LHCN-M2 (cell line): ENCODE data around the gene PPIP5K2. TPM values are rescaled to one million over a fixed set of nuclear protein-coding genes. Genes with fewer than 3 reads are reported as not detected.
"Not testable (repeated sequence)": the region's sequence is repeated elsewhere in the genome, so short reads cannot be mapped to it uniquely, and the experiment has no call there.

Experiments used
- DNase-seq: peaks from one replicate; pipeline ENCODE4 v3.0.0-alpha.2; 2012; ENCODE audit warnings: low read depth
- polyA plus RNA-seq: library from polyadenylated mRNA; unstranded; fragments of >200 nt; gene quantifications from one replicate; pipeline ENCODE4 v1.2.1, GENCODE V29; 2012; ENCODE audit warnings: missing spikeins
- total RNA-seq: library from RNA; depleted of rRNA; stranded (reverse); fragments of >200 nt; gene quantifications from 2 replicates; pipeline ENCODE4 v1.2.3, GENCODE V29; 2014; rRNA removed

The PPIP5K2 gene
- 49.2 and 50.0 TPM in 2 replicates for total RNA-seq
- 12.0 TPM for polyA plus RNA-seq

DNA sequence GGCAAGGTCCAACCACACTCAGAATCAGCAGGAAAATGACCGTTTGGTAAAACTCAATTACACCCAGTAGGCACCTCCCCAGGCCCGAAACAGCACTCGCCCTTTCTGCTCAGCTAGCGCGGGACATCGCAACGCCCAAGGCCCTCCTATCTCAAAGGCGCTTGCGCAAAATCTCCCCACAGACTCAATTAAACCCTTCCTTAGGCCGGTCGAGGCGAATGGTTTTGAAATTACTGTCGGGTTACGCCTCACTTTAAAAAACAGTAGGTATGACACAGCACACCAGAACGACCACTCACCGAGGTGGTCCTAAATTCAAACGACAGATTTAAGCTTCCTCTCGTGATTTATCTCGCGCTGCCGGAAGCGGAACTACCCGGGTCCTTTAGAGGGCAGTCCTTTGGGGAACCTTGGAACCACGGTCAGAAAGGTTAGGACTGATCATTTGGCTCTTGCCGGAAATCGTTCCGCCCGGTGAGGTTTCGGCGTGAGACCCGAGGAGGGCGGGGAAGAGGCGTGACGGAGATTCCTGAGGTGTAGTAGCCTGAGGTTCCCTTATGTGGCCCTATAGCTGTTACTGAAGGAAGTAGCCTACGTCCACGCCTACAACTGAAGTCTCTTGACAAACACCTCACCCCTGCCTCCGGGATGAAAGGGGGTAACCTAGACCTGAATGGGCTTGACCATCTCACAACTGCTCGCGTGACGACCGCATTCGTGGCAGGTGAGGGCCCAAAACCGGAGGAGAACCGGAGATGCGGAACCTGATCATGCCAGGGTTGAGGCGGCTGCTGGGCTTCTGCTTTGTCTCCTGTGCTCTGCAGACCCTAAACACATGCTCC lies at the start of gene PPIP5K2, which contains the start of gene GIN1:
TSS of gene PPIP5K2 (plus strand) at position 537 of the 842 bp plus-strand sequence. CDS start 9,289 bp downstream, outside the sequence.
TSS of gene GIN1 (minus strand) at position 374 of the 842 bp plus-strand sequence. CDS start 11,431 bp downstream, outside the sequence.
- peak; percentile 99 for DNase-seq

DNA sequence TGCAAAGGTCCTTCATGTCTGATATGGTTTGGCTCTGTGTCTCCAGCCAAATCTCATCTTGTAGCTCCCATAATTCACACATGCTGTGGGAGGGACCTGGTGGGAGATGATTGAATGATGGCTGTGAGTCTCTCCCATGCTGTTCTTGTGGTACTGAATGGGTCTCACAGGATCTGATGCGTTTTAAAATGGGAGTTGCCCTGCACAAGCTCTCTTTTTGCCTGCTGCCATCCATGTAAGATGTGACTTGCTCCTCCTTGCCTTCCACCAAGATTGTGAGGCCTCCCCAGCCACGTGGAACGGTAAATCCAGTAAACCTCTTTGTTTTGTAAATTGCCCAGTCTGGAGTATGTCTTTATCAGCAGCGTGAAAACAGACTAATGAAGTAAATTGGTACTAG lies 46.6 kb upstream of the PPIP5K2 start:
- not testable (repeated sequence) for DNase-seq

DNA sequence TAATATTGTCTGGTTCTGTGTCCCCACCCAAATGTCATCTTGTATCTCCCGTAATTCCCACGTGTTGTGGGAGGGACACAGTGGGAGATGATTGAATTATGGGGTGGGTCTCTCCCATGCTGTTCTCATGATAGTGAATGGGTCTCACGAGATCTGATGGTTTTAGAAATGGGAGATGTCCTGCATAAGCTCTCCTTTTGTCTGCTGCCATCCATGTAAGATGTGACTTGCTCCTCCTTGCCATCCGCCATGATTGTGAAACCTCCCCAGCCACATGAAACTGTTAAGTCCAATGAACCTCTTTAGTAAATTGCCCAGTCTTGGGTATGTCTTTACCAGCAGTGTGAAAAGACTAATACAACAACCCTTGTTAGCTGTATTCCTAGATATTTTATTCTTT lies 44.7 kb upstream of the PPIP5K2 start:
- no peak for DNase-seq

DNA sequence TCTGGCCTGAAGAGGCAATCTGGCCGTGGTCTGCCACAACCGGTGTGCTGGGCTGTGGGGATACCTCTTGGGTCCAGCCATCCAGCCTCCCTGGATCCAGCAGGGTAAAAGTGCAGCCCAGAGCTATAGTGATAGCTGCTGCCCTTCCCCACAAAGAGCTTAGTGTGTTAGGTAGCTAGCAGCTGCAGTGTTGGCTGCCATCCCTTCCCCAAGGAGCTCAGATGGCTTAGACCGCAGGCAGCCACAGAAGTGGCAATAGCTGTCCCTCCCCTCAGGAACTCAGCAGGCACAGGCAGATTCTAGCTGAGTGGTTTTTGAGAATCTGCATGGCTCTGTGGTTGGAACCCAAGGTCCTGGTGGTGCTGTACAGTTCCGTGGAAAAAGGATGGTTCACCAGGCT lies 40.3 kb upstream of the PPIP5K2 start:
- no peak for DNase-seq

GRCh38 chr5:103086547-103086946 lies 33.6 kb upstream of the PPIP5K2 start:
- no peak for DNase-seq

GRCh38 chr5:103089272-103089671 lies 30.8 kb upstream of the PPIP5K2 start:
- no peak for DNase-seq

DNA sequence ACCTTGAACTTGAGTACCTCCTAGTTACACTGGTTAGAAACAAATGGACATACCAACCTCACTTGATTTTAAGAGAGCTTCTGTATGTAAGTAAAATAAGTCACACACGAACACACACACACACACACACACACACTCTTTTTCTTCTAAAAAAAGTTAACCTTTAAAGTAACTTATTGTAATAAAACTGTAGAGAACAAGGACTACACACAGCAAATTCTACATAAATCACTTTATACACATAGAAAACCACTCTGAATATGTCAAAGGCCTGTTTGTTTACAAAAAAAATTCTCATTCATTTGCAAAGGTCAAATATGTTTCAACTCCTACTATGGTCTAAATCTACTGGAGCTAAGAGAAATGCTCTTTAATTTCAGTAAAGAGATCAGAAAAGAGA lies 29.3 kb upstream of the PPIP5K2 start:
- DNase-seq: no peak

- DNase-seq: no peak
These were observed 27.4 kb upstream of the PPIP5K2 start for GRCh38 chr5:103092676-103093075.

DNA sequence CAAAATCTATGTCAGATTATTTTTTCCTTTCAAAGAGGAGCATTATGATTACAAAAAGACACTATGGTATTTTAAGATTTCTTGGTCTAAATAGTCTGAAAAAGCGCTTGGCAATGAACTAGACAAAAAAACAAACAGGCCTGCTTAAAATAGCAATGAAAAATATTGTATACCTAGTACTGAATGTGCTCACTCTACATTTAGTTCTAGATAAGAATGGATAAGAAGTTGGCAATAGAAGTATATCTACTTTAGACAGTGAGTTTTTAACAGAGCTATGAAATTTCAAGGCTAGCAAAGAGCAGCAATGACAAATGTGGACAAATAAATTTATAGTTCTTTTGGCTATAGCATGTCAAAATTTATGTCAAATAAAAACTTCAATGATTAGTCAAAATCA lies 26.4 kb upstream of the PPIP5K2 start:
- no peak for DNase-seq

GRCh38 chr5:103094737-103095136 lies 25.4 kb upstream of the PPIP5K2 start:
- no peak for DNase-seq

GRCh38 chr5:103098993-103099392 lies 21.1 kb upstream of the PPIP5K2 start:
- no peak for DNase-seq

GRCh38 chr5:103101079-103101750 lies 18.9 kb upstream of the PPIP5K2 start:
- no peak for DNase-seq

GRCh38 chr5:103102234-103102633 lies 17.9 kb upstream of the PPIP5K2 start:
- DNase-seq: no peak

GRCh38 chr5:103108086-103108485 lies 12.0 kb upstream of the PPIP5K2 start:
- DNase-seq: no peak

- DNase-seq: no peak
These were observed 10.8 kb upstream of the PPIP5K2 start for GRCh38 chr5:103109277-103109676.

DNA sequence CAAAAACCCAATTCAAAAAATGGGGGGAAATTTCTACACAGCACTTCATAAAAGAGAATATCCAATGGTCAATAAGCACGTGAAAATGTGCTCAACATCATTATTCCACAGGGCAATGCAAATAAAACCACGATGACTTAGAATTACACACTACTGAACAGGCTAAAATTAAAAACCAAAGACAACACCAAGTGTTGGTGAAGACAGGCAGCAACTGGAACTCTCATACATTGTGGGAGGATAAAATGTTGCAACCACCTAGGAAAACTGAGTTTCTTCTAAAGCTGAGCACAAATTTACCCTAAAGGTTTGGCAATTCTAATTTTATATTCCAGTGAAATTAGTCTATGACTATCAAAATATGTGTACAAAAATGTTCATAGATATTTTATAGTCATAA lies 9.7 kb upstream of the PPIP5K2 start:
- no peak for DNase-seq

GRCh38 chr5:103111468-103111867 lies 8.6 kb upstream of the PPIP5K2 start:
- DNase-seq: no peak

- DNase-seq: no peak
These were observed 7.2 kb upstream of the PPIP5K2 start for GRCh38 chr5:103112910-103113309.

DNA sequence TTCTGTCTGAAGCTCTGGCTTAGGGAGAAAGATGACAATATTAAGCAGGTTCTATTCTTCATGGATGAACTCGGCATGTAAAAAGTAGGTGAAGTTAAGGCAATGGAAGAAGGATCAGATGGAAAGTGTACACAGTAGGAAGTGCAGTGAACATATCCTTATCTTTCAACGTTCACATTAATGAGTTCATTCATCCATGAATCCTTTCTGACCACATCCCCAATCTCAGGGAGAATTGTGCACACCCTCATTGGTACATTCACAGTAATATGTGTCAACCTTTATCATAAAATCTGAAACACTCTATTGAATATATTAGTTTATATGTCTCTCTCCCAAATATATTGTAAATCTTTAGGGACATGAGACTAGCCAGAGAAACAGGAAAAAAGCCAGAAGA lies 5.7 kb upstream of the PPIP5K2 start:
- no peak for DNase-seq

DNA sequence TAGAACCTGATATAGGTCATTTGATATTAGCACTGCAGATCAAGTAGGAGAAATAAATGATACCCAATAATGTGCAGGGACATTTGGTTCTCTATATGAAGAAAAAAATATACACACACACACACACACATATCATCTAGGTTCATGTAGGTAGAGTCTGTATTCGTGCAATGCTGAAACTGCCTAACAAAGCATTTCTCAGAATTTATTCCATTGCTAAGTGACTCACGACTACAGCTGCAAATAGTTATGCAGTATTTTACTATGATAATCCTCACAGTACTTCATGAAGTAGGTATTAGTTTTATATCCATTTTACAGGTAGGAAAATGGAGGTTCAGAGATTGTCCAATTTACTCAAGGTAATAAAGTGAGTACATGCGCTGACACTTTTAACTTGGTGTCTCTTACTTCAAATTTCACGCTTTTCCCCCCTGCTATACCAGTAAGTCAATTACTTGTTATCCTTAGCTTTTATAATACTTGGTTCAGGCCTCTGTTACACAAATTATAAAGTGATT lies 2.6 kb upstream of the PPIP5K2 start:
- peak; percentile 4 for DNase-seq

GRCh38 chr5:103119070-103119764 lies 884 bp upstream of the PPIP5K2 start:
- peak; percentile 32 for DNase-seq
